C4-2B (cell line): ENCODE data around the gene AASDHPPT.

Experiments
- CTCF ChIP-seq: fragments of 450-650 bp; conservative IDR thresholded peaks from 2 replicates; pipeline ENCODE4 v1.5.1; 2017; ENCODE audit warnings: mild to moderate bottlenecking
- ZFX ChIP-seq: fragments of 450-650 bp; IDR thresholded peaks from 2 replicates; pipeline ENCODE4 v1.6.1; 2017

GRCh38 chr11:106030609-106031008, 46.9 kb upstream of the AASDHPPT start:
- TF ChIP-seq CTCF = no peak
- TF ChIP-seq ZFX = no peak
